NCI-H128 (cell line): ENCODE data around the gene COBL.

Experiments
- DNase-seq: peaks from one replicate; lab custom pipeline; 2025; ENCODE audit not compliant: unreplicated experiment; lab: John Stamatoyannopoulos, UW

COBL gene

GRCh38 chr7:51276091-51276605 is 40.5 kb downstream of the COBL start:
- DNase-seq, result no peak

- DNase-seq, result no peak
These were observed 41.1 kb downstream of the COBL start for GRCh38 chr7:51275532-51275931.

GRCh38 chr7:51274955-51275354 is 41.7 kb downstream of the COBL start:
- no peak for DNase-seq

GRCh38 chr7:51274001-51274400 is 42.6 kb downstream of the COBL start:
- DNase-seq, result no peak

- no peak for DNase-seq
These were observed 43.2 kb downstream of the COBL start for GRCh38 chr7:51273360-51273759.

GRCh38 chr7:51270965-51271364 is 45.6 kb downstream of the COBL start:
- DNase-seq, result no peak

GRCh38 chr7:51269911-51270310 is 46.7 kb downstream of the COBL start:
- no peak for DNase-seq

- no peak for DNase-seq
These were observed 47.3 kb downstream of the COBL start for GRCh38 chr7:51269321-51269720.

- DNase-seq, result no peak
These were observed 47.8 kb downstream of the COBL start for GRCh38 chr7:51268859-51269258.

GRCh38 chr7:51267169-51267568 is 49.4 kb downstream of the COBL start:
- no peak for DNase-seq

GRCh38 chr7:51265066-51265907 is 51.3 kb downstream of the COBL start:
- DNase-seq, result no peak

- DNase-seq, result no peak
These were observed 52.8 kb downstream of the COBL start for GRCh38 chr7:51263631-51264484.

- DNase-seq, result no peak
These were observed 53.6 kb downstream of the COBL start for GRCh38 chr7:51262796-51263531.

GRCh38 chr7:51261950-51262795 is 54.4 kb downstream of the COBL start:
- DNase-seq, result no peak

- no peak for DNase-seq
These were observed 55.3 kb downstream of the COBL start for GRCh38 chr7:51261117-51261835.

- no peak for DNase-seq
These were observed 56.1 kb downstream of the COBL start for GRCh38 chr7:51260516-51260915.

GRCh38 chr7:51259766-51260165 is 56.8 kb downstream of the COBL start:
- DNase-seq, result no peak

- DNase-seq, result no peak
These were observed 59.7 kb downstream of the COBL start for GRCh38 chr7:51256916-51257315.

GRCh38 chr7:51256209-51256781 is 60.3 kb downstream of the COBL start:
- DNase-seq, result no peak
